ENCODE measurements around the gene S1PR1.

DNA sequence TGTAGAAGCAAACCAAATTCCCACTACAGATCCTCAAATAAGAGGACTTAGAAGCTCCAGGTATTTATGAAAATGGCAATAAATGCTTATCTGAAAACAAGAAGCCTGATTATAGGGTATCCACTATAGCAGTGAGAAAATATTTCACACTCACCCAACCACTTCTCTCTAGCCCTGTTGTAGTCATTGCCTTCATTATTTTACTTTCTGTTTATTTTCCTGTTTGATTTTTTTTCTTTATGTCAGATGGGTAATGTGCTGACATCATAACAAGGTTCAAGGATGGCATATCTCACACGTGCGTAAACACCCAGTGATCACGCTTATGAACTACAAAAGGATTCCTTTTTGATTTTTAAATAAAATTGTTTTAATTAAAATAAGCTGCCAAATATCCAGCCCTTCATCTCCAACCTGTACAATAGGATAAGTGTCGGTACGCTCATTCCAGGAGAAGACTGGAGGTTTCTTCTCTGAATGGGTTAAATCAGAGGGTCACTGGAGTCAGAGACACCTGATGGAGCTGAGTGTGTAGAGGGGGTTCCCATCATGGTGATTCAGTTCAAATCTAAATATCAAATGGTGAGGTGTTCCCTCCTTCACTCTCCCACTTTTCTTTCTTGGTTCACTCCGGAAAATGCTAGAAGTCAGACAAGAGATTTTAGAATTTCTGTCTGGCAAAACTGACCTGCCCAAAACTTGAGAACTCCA lies 8.2 kb upstream of the S1PR1 start:
- no peak for TF ChIP-seq POLR2A (IDR thresholded peaks at IDR 0.05)
- TF ChIP-seq CTCF (IDR thresholded peaks at IDR 0.05): no peak

Data from heart left ventricle (tissue), 13 donors.